ENCODE results near the gene RUBCNL. TPM values are rescaled to one million over a fixed set of nuclear protein-coding genes. Genes with fewer than 3 reads are reported as not detected.

Gene RUBCNL
- total and polyA plus RNA-seq, 4 donors, result 1.3 to 12.8 (median 3.9) TPM

- ATAC-seq (ENCODE audit: low FRiP score) (no peak), DNase-seq (no peak)
- no peak overlapping the region for H3K27ac ChIP-seq (ENCODE audit: low read depth in 1 of 2, low read length in 2 of 2)
- H3K4me1 ChIP-seq (ENCODE audit: control insufficient read depth in 1 of 2, insufficient read depth in 2 of 2, low read length in 2 of 2), result peaks cover 0 to 2% of the 10 kb centered on the region in 2 donors
- peaks cover 0 to 1% of the 10 kb centered on the region in 2 donors for H3K27me3 ChIP-seq (ENCODE audit: control insufficient read depth in 1 of 2, insufficient read depth in 2 of 2, low read length in 1 of 2)
- intact Hi-C loops (cut with DNase I), result no loop called here
- WGBS, 2 donors, result 75 to 82% methylated on average over 7 of the region's 7 CpGs
- H3K9me3 ChIP-seq (ENCODE audit: control insufficient read depth, low read length), result no peaks in the 10 kb centered on the region
- H3K4me3 ChIP-seq (ENCODE audit: low read length in 2 of 2), result no peak overlapping the region
- H3K36me3 ChIP-seq (ENCODE audit: control insufficient read depth in 1 of 2, insufficient read depth in 2 of 2, low read length in 1 of 2), result no peaks in the 10 kb centered on the region
Measured at GRCh38 chr13:46361276-46361934, 25.6 kb downstream of the RUBCNL start.

GRCh38 chr13:46360604-46361003 lies 26.4 kb downstream of the RUBCNL start:
- no peak overlapping the region for H3K4me3 ChIP-seq (ENCODE audit: low read length in 2 of 2)
- H3K27me3 ChIP-seq (ENCODE audit: control insufficient read depth in 1 of 2, insufficient read depth in 2 of 2, low read length in 1 of 2), result peaks cover 0 to 1% of the 10 kb centered on the region in 2 donors
- intact Hi-C loops (cut with DNase I), result no loop called here
- 88 to 93% methylated on average over 3 of the region's 3 CpGs for WGBS, 2 donors
- no peak for ATAC-seq (ENCODE audit: low FRiP score)
- no peak overlapping the region for H3K27ac ChIP-seq (ENCODE audit: low read depth in 1 of 2, low read length in 2 of 2)
- no peaks in the 10 kb centered on the region for H3K9me3 ChIP-seq (ENCODE audit: control insufficient read depth, low read length)
- DNase-seq, result no peak
- H3K4me1 ChIP-seq (ENCODE audit: control insufficient read depth in 1 of 2, insufficient read depth in 2 of 2, low read length in 2 of 2), result peaks cover 0 to 2% of the 10 kb centered on the region in 2 donors
- H3K36me3 ChIP-seq (ENCODE audit: control insufficient read depth in 1 of 2, insufficient read depth in 2 of 2, low read length in 1 of 2), result no peaks in the 10 kb centered on the region

- DNase-seq, result no peak
- H3K4me1 ChIP-seq (ENCODE audit: control insufficient read depth in 1 of 2, insufficient read depth in 2 of 2, low read length in 2 of 2), result peaks cover 0 to 2% of the 10 kb centered on the region in 2 donors
- peaks cover 0 to 1% of the 10 kb centered on the region in 2 donors for H3K27me3 ChIP-seq (ENCODE audit: control insufficient read depth in 1 of 2, insufficient read depth in 2 of 2, low read length in 1 of 2)
- intact Hi-C loops (cut with DNase I), result no loop called here
- no peaks in the 10 kb centered on the region for H3K36me3 ChIP-seq (ENCODE audit: control insufficient read depth in 1 of 2, insufficient read depth in 2 of 2, low read length in 1 of 2)
- 82 to 85% methylated on average over 1 of the region's 1 CpG for WGBS, 2 donors
- H3K27ac ChIP-seq (ENCODE audit: low read depth in 1 of 2, low read length in 2 of 2), result no peak overlapping the region
- no peak overlapping the region for H3K4me3 ChIP-seq (ENCODE audit: low read length in 2 of 2)
- ATAC-seq (ENCODE audit: low FRiP score), result no peak
- no peaks in the 10 kb centered on the region for H3K9me3 ChIP-seq (ENCODE audit: control insufficient read depth, low read length)
Measured at GRCh38 chr13:46359714-46360113, 27.3 kb downstream of the RUBCNL start.

GRCh38 chr13:46355901-46356590 lies 31.0 kb downstream of the RUBCNL start:
- Histone ChIP-seq H3K4me3 (ENCODE audit: low read length in 2 of 2) (no peak overlapping the region), H3K27ac (ENCODE audit: low read depth in 1 of 2, low read length in 2 of 2) (no peak overlapping the region), H3K9me3 (ENCODE audit: control insufficient read depth, low read length) (peaks cover 2% of the 10 kb centered on the region), H3K36me3 (ENCODE audit: control insufficient read depth in 1 of 2, insufficient read depth in 2 of 2, low read length in 1 of 2) (no peaks in the 10 kb centered on the region), H3K4me1 (ENCODE audit: control insufficient read depth in 1 of 2, insufficient read depth in 2 of 2, low read length in 2 of 2) (no peaks in the 10 kb centered on the region), H3K27me3 (ENCODE audit: control insufficient read depth in 1 of 2, insufficient read depth in 2 of 2, low read length in 1 of 2) (no peaks in the 10 kb centered on the region)
- intact Hi-C loops (cut with DNase I), result no loop called here
- DNase-seq (no peak), ATAC-seq (ENCODE audit: low FRiP score) (no peak)
- 59 to 86% methylated on average over 11 of the region's 11 CpGs for WGBS, 2 donors

- ATAC-seq (ENCODE audit: low FRiP score), result no peak
- Histone ChIP-seq H3K36me3 (ENCODE audit: control insufficient read depth in 1 of 2, insufficient read depth in 2 of 2, low read length in 1 of 2) (no peaks in the 10 kb centered on the region), H3K4me1 (ENCODE audit: control insufficient read depth in 1 of 2, insufficient read depth in 2 of 2, low read length in 2 of 2) (no peaks in the 10 kb centered on the region), H3K9me3 (ENCODE audit: control insufficient read depth, low read length) (peaks cover 2% of the 10 kb centered on the region), H3K4me3 (ENCODE audit: low read length in 2 of 2) (no peak overlapping the region), H3K27ac (ENCODE audit: low read depth in 1 of 2, low read length in 2 of 2) (no peak overlapping the region), H3K27me3 (ENCODE audit: control insufficient read depth in 1 of 2, insufficient read depth in 2 of 2, low read length in 1 of 2) (no peaks in the 10 kb centered on the region)
- WGBS, 2 donors, result 82 to 84% methylated on average over 5 of the region's 5 CpGs
- intact Hi-C loops (cut with DNase I), result no loop called here
- DNase-seq, result no peak
Measured at GRCh38 chr13:46355088-46355468, 32.0 kb downstream of the RUBCNL start.

- Histone ChIP-seq H3K27ac (ENCODE audit: low read depth in 1 of 2, low read length in 2 of 2) (no peak overlapping the region), H3K4me3 (ENCODE audit: low read length in 2 of 2) (no peak overlapping the region), H3K27me3 (ENCODE audit: control insufficient read depth in 1 of 2, insufficient read depth in 2 of 2, low read length in 1 of 2) (no peaks in the 10 kb centered on the region), H3K36me3 (ENCODE audit: control insufficient read depth in 1 of 2, insufficient read depth in 2 of 2, low read length in 1 of 2) (no peaks in the 10 kb centered on the region), H3K9me3 (ENCODE audit: control insufficient read depth, low read length) (peaks cover 2% of the 10 kb centered on the region), H3K4me1 (ENCODE audit: control insufficient read depth in 1 of 2, insufficient read depth in 2 of 2, low read length in 2 of 2) (no peaks in the 10 kb centered on the region)
- ATAC-seq (ENCODE audit: low FRiP score) (no peak), DNase-seq (no peak)
- intact Hi-C loops (cut with DNase I), result no loop called here
- 72 to 84% methylated on average over 9 of the region's 9 CpGs for WGBS, 2 donors
Measured at GRCh38 chr13:46354156-46355087, 32.6 kb downstream of the RUBCNL start.

GRCh38 chr13:46352805-46353204 lies 34.2 kb downstream of the RUBCNL start:
- intact Hi-C loops (cut with DNase I), result no loop called here
- Histone ChIP-seq H3K4me1 (ENCODE audit: control insufficient read depth in 1 of 2, insufficient read depth in 2 of 2, low read length in 2 of 2) (no peaks in the 10 kb centered on the region), H3K27ac (ENCODE audit: low read depth in 1 of 2, low read length in 2 of 2) (no peak overlapping the region), H3K27me3 (ENCODE audit: control insufficient read depth in 1 of 2, insufficient read depth in 2 of 2, low read length in 1 of 2) (no peaks in the 10 kb centered on the region), H3K9me3 (ENCODE audit: control insufficient read depth, low read length) (peaks cover 2% of the 10 kb centered on the region), H3K36me3 (ENCODE audit: control insufficient read depth in 1 of 2, insufficient read depth in 2 of 2, low read length in 1 of 2) (no peaks in the 10 kb centered on the region), H3K4me3 (ENCODE audit: low read length in 2 of 2) (no peak overlapping the region)
- WGBS, 2 donors, result 86 to 88% methylated on average over 8 of the region's 8 CpGs
- DNase-seq, result peak in 1 of 2 donors; percentile 65
- no peak for ATAC-seq (ENCODE audit: low FRiP score)

- Histone ChIP-seq H3K27ac (ENCODE audit: low read depth in 1 of 2, low read length in 2 of 2) (no peak overlapping the region), H3K4me3 (ENCODE audit: low read length in 2 of 2) (no peak overlapping the region), H3K36me3 (ENCODE audit: control insufficient read depth in 1 of 2, insufficient read depth in 2 of 2, low read length in 1 of 2) (no peaks in the 10 kb centered on the region), H3K4me1 (ENCODE audit: control insufficient read depth in 1 of 2, insufficient read depth in 2 of 2, low read length in 2 of 2) (no peaks in the 10 kb centered on the region), H3K9me3 (ENCODE audit: control insufficient read depth, low read length) (peaks cover 2% of the 10 kb centered on the region), H3K27me3 (ENCODE audit: control insufficient read depth in 1 of 2, insufficient read depth in 2 of 2, low read length in 1 of 2) (no peaks in the 10 kb centered on the region)
- intact Hi-C loops (cut with DNase I), result no loop called here
- ATAC-seq (ENCODE audit: low FRiP score) (no peak), DNase-seq (no peak)
- WGBS, 2 donors, result 89 to 91% methylated on average over 11 of the region's 11 CpGs
Measured at GRCh38 chr13:46350003-46350402, 37.0 kb downstream of the RUBCNL start.

Measured in aorta (tissue), 5 donors.